Natural killer cell (primary cell): ENCODE data around the gene SNPH. TPM values are rescaled to one million over a fixed set of nuclear protein-coding genes. Genes with fewer than 3 reads are reported as not detected.
A peak's percentile ranks its signal among the peaks of the same experiment; 100 is the strongest.

ENCODE experiments used
- ATAC-seq, 3 donors: fragments of 150-1000 bp in 2 of 3; fragments of 200-7000 bp in 1 of 3; cut with Tn5 transposase; 1 replicate in 1 of 3; 2 replicates in 2 of 3; pipeline ENCODE4 v1.10.0; 2021; ENCODE audit warnings: mild to moderate bottlenecking in 2 of 3, moderate library complexity in 2 of 3
- DNase-seq, 2 donors: peaks; one replicate each; pipeline versions ENCODE4 v3.0.0 to v3.0.0-alpha.2; 2013 to 2021; ENCODE audit warnings: mixed read lengths in 1 of 2
- H3K27ac ChIP-seq: one replicate; pipeline ENCODE4 v1.5.1; 2013; ENCODE audit warnings: mild to moderate bottlenecking, low read length
- H3K27me3 ChIP-seq: one replicate; pipeline ENCODE4 v1.6.1; 2013; ENCODE audit warnings: low read length; ENCODE audit not compliant: control insufficient read depth, insufficient read depth
- H3K36me3 ChIP-seq: one replicate; pipeline ENCODE4 v1.6.1; 2013; ENCODE audit warnings: low read length; ENCODE audit not compliant: control insufficient read depth, insufficient read depth
- H3K4me1 ChIP-seq: one replicate; pipeline ENCODE4 v1.6.1; 2013; ENCODE audit warnings: low read length; ENCODE audit not compliant: control insufficient read depth, insufficient read depth
- H3K4me3 ChIP-seq: one replicate; pipeline ENCODE4 v1.5.1; 2013; ENCODE audit warnings: low read length
- H3K9me3 ChIP-seq: one replicate; pipeline ENCODE4 v1.6.1; 2013; ENCODE audit warnings: low read length; ENCODE audit not compliant: control insufficient read depth, insufficient read depth
- H3K27ac Mint-ChIP-seq, 2 donors: one replicate each; pipeline ENCODE4 v1.8.0; 2022; ENCODE audit warnings: mild to moderate bottlenecking in 2 of 2, mixed read lengths in 2 of 2, moderate library complexity in 1 of 2
- H3K27me3 Mint-ChIP-seq, 2 donors: one replicate each; pipeline ENCODE4 v1.8.0; 2022; ENCODE audit warnings: low read depth in 2 of 2, mixed read lengths in 2 of 2
- H3K36me3 Mint-ChIP-seq: one replicate; pipeline ENCODE4 v1.8.0; 2022; ENCODE audit warnings: mixed read lengths
- H3K4me1 Mint-ChIP-seq, 2 donors: one replicate each; pipeline ENCODE4 v1.8.0; 2022; ENCODE audit warnings: mixed read lengths in 2 of 2
- H3K4me3 Mint-ChIP-seq: one replicate; pipeline ENCODE4 v1.8.0; 2022; ENCODE audit warnings: mild to moderate bottlenecking, moderate library complexity, mixed read lengths
- H3K9me3 Mint-ChIP-seq, 2 donors: one replicate each; pipeline ENCODE4 v1.8.0; 2022; ENCODE audit warnings: mixed read lengths in 2 of 2
- CTCF ChIP-seq: fragments of 200-600 bp; IDR thresholded peaks from one replicate; pipeline ENCODE4 v1.8.0; 2022; ENCODE audit warnings: antibody characterized with exemption
- WGBS: methylation state at CpG from one replicate; pipeline ENCODE4 v1.1.7; 2013; ENCODE audit warnings: missing lambda C conversion rate; ENCODE audit not compliant: insufficient coverage; 5-methylcytosine and 5-hydroxymethylcytosine counted together
- intact Hi-C: fragments of 100-400 bp; cut with micrococcal nuclease; formaldehyde crosslinking; loops from one replicate; pipeline ENCODE4 v1.14.2; 2022
- total RNA-seq, 4 donors: library from RNA; stranded (reverse); fragments of 120-200 nt in 1 of 4; gene quantifications; one replicate each; pipeline versions ENCODE4 v1.2.3 to v1.2.4, GENCODE V29; 2013 to 2022

SNPH gene
- total RNA-seq, 3 donors from 2014 or later (not counting 1 experiment from before 2014, with no cell fraction given): 3.1 to 5.9 (median 5.8) TPM

GRCh38 chr20:1345030-1345755 is 79.1 kb downstream of the SNPH start:
- Histone ChIP-seq H3K4me1 (no peaks in the 10 kb centered on the region), H3K36me3 (no peaks in the 10 kb centered on the region), H3K27ac (no peak overlapping the region), H3K27me3 (no peaks in the 10 kb centered on the region), H3K4me3 (no peak overlapping the region), H3K9me3 (no peaks in the 10 kb centered on the region)
- no peak overlapping the region for H3K4me3 Mint-ChIP-seq
- no peaks in the 10 kb centered on the region for H3K27me3 Mint-ChIP-seq
- TF ChIP-seq CTCF: no peak
- H3K36me3 Mint-ChIP-seq: no peaks in the 10 kb centered on the region
- DNase-seq (peak in 1 of 2 donors; percentile 2), ATAC-seq (no peak)
- peaks cover 8 to 23% of the 10 kb centered on the region in 2 donors for H3K4me1 Mint-ChIP-seq
- H3K9me3 Mint-ChIP-seq: no peaks in the 10 kb centered on the region
- intact Hi-C loops: no loop called here
- no peak overlapping the region for H3K27ac Mint-ChIP-seq
- WGBS: 91% methylated on average over 4 of the region's 4 CpGs

- TF ChIP-seq CTCF: no peak
- Histone ChIP-seq H3K4me3 (no peak overlapping the region), H3K27ac (no peak overlapping the region), H3K9me3 (no peaks in the 10 kb centered on the region), H3K4me1 (no peaks in the 10 kb centered on the region), H3K36me3 (no peaks in the 10 kb centered on the region), H3K27me3 (no peaks in the 10 kb centered on the region)
- no peaks in the 10 kb centered on the region for H3K9me3 Mint-ChIP-seq
- ATAC-seq: no peak
- H3K27me3 Mint-ChIP-seq: no peaks in the 10 kb centered on the region
- H3K27ac Mint-ChIP-seq: no peak overlapping the region
- H3K36me3 Mint-ChIP-seq: peaks cover 4% of the 10 kb centered on the region
- 94% methylated on average over 1 of the region's 1 CpG for WGBS
- intact Hi-C loops: no loop called here
- DNase-seq: no peak
- peaks cover 8 to 23% of the 10 kb centered on the region in 2 donors for H3K4me1 Mint-ChIP-seq
- no peak overlapping the region for H3K4me3 Mint-ChIP-seq
Measured at GRCh38 chr20:1345756-1346093, 79.6 kb downstream of the SNPH start.

GRCh38 chr20:1346315-1346969 is 80.3 kb downstream of the SNPH start:
- intact Hi-C loops: no loop called here
- Histone ChIP-seq H3K36me3 (no peaks in the 10 kb centered on the region), H3K4me1 (no peaks in the 10 kb centered on the region), H3K27me3 (no peaks in the 10 kb centered on the region), H3K9me3 (no peaks in the 10 kb centered on the region), H3K27ac (no peak overlapping the region), H3K4me3 (no peak overlapping the region)
- no peak for DNase-seq
- WGBS: no CpG with 5 or more reads among the region's 2 CpGs
- peaks cover 8 to 23% of the 10 kb centered on the region in 2 donors for H3K4me1 Mint-ChIP-seq
- ATAC-seq: no peak
- TF ChIP-seq CTCF: no peak
- peaks cover 11% of the 10 kb centered on the region for H3K36me3 Mint-ChIP-seq
- H3K27ac Mint-ChIP-seq: peak overlapping the region; percentile 6 to 26
- H3K4me3 Mint-ChIP-seq: no peak overlapping the region
- no peaks in the 10 kb centered on the region for H3K9me3 Mint-ChIP-seq
- no peaks in the 10 kb centered on the region for H3K27me3 Mint-ChIP-seq
